IMR-90 (cell line): Measurements from ENCODE around the gene OR51A4. TPM values are rescaled to one million over a fixed set of nuclear protein-coding genes. Genes with fewer than 3 reads are reported as not detected.

ENCODE experiments used
- polyA plus RNA-seq, 3 experiments: library from polyadenylated mRNA; depleted of rRNA; stranded (reverse); fragments of >200 nt; gene quantifications; 2 replicates each; pipeline ENCODE4 v1.2.3, GENCODE V29; 2012; ENCODE audit warnings: low replicate concordance in 1 of 3
- total RNA-seq: library from RNA; depleted of rRNA; stranded (reverse); fragments of >200 nt; gene quantifications from 2 replicates; pipeline ENCODE4 v1.2.3, GENCODE V29; 2012; rRNA removed

Gene OR51A4
- total and polyA plus RNA-seq, 2 of the 4 experiments (the other 2 are of a cell fraction), result not detected

Other genes starting within 250 kb of the OR51A4 start
- 0.56 and 0.72 TPM in 2 replicates for gene OR51E2, start 249.8 kb downstream of the OR51A4 start, total RNA-seq
- gene OR51E2, start 249.8 kb downstream of the OR51A4 start, polyA plus RNA-seq (2012; rRNA removed), result 0.83 and 1.3 TPM in 2 replicates
- gene MMP26, start 242.8 kb downstream of the OR51A4 start, total RNA-seq, result not detected in 2 replicates
- gene MMP26, start 242.8 kb downstream of the OR51A4 start, polyA plus RNA-seq (2012; rRNA removed), result not detected in 2 replicates
- gene OR51F1, start 177.7 kb downstream of the OR51A4 start, total RNA-seq, result not detected in 2 replicates
- gene OR51F1, start 177.7 kb downstream of the OR51A4 start, polyA plus RNA-seq (2012; rRNA removed), result not detected in 2 replicates
- not detected in 2 replicates for gene OR52R1, start 143.2 kb downstream of the OR51A4 start, total RNA-seq
- gene OR52R1, start 143.2 kb downstream of the OR51A4 start, polyA plus RNA-seq (2012; rRNA removed), result not detected in 2 replicates
- gene OR51F2, start 126.3 kb downstream of the OR51A4 start, total RNA-seq, result under 0.01 and 0.18 TPM in 2 replicates
- not detected in 2 replicates for gene OR51F2, start 126.3 kb downstream of the OR51A4 start, polyA plus RNA-seq (2012; rRNA removed)
- gene OR51S1, start 98.4 kb downstream of the OR51A4 start, total RNA-seq, result not detected in 2 replicates
- gene OR51S1, start 98.4 kb downstream of the OR51A4 start, polyA plus RNA-seq (2012; rRNA removed), result not detected in 2 replicates
- not detected in 2 replicates for gene OR51T1, start 65.7 kb downstream of the OR51A4 start, total RNA-seq
- not detected in 2 replicates for gene OR51T1, start 65.7 kb downstream of the OR51A4 start, polyA plus RNA-seq (2012; rRNA removed)
- not detected in 2 replicates for gene OR51A7, start 43.8 kb downstream of the OR51A4 start, total RNA-seq
- gene OR51A7, start 43.8 kb downstream of the OR51A4 start, polyA plus RNA-seq (2012; rRNA removed), result not detected in 2 replicates
- not detected in 2 replicates for gene OR51G2, start 28.3 kb downstream of the OR51A4 start, total RNA-seq
- gene OR51G2, start 28.3 kb downstream of the OR51A4 start, polyA plus RNA-seq (2012; rRNA removed), result not detected in 2 replicates
- not detected in 2 replicates for gene OR51G1, start 23.3 kb downstream of the OR51A4 start, total RNA-seq
- not detected in 2 replicates for gene OR51G1, start 23.3 kb downstream of the OR51A4 start, polyA plus RNA-seq (2012; rRNA removed)
- not detected in 2 replicates for gene OR51A2, start 8.1 kb upstream of the OR51A4 start, total RNA-seq
- not detected in 2 replicates for gene OR51A2, start 8.1 kb upstream of the OR51A4 start, polyA plus RNA-seq (2012; rRNA removed)
- not detected in 2 replicates for gene OR51L1, start 47.2 kb upstream of the OR51A4 start, total RNA-seq
- not detected in 2 replicates for gene OR51L1, start 47.2 kb upstream of the OR51A4 start, polyA plus RNA-seq (2012; rRNA removed)
- gene OR52J3, start 98.9 kb upstream of the OR51A4 start, total RNA-seq, result not detected in 2 replicates
- gene OR52J3, start 98.9 kb upstream of the OR51A4 start, polyA plus RNA-seq (2012; rRNA removed), result not detected in 2 replicates
- not detected in 2 replicates for gene OR52E2, start 112.0 kb upstream of the OR51A4 start, total RNA-seq
- not detected in 2 replicates for gene OR52E2, start 112.0 kb upstream of the OR51A4 start, polyA plus RNA-seq (2012; rRNA removed)
- gene OR52E1, start 122.0 kb upstream of the OR51A4 start, total RNA-seq, result not detected in 2 replicates
- not detected in 2 replicates for gene OR52E1, start 122.0 kb upstream of the OR51A4 start, polyA plus RNA-seq (2012; rRNA removed)
- not detected in 2 replicates for gene OR52A5, start 190.8 kb upstream of the OR51A4 start, total RNA-seq
- gene OR52A5, start 190.8 kb upstream of the OR51A4 start, polyA plus RNA-seq (2012; rRNA removed), result not detected in 2 replicates
- gene OR52A1, start 207.2 kb upstream of the OR51A4 start, total RNA-seq, result not detected in 2 replicates
- gene OR52A1, start 207.2 kb upstream of the OR51A4 start, polyA plus RNA-seq (2012; rRNA removed), result not detected in 2 replicates